H1 (cell line): ENCODE results near the gene RB1. TPM values are rescaled to one million over a fixed set of nuclear protein-coding genes. Genes with fewer than 3 reads are reported as not detected.

Experiments
- CTCF ChIA-PET: fragments of 300-600 bp; sonication (Branson Sonifier 250); formaldehyde crosslinking; loops from one replicate; lab custom pipeline; 2021; ENCODE audit not compliant: partially characterized antibody; lab: Charles Lee
- POLR2A ChIA-PET: fragments of 300-600 bp; sonication (Branson Sonifier 250); formaldehyde crosslinking; loops from one replicate; lab custom pipeline; 2021; ENCODE audit warnings: inconsistent platforms; ENCODE audit not compliant: partially characterized antibody; lab: Charles Lee
- DNase-seq, 2 experiments: peaks; one replicate each; pipeline versions ENCODE4 v3.0.0 to v3.0.0-alpha.2; 2010 to 2022; ENCODE audit warnings: low spot score in 2 of 2, low read depth in 1 of 2, mixed read lengths in 1 of 2
- FAIRE-seq: peaks from 2 replicates; lab custom pipeline; 2011; peaks lifted over from hg19 to GRCh38; lab: Jason Lieb, UNC
- H2AFZ ChIP-seq: 2 replicates; pipeline ENCODE4 v1.8.1; 2012; ENCODE audit warnings: low read length, inconsistent platforms
- H2AK5ac ChIP-seq: 2 replicates; pipeline ENCODE4 v1.6.1; 2013; ENCODE audit warnings: low read depth, low read length
- H2BK120ac ChIP-seq: replicated peaks from 2 replicates; pipeline ENCODE3; 2013; ENCODE audit warnings: low read depth, low read length, inconsistent platforms
- H2BK12ac ChIP-seq: 2 replicates; pipeline ENCODE4 v1.6.1; 2013; ENCODE audit warnings: low read depth, low read length
- H2BK15ac ChIP-seq: 2 replicates; pipeline ENCODE4 v1.6.1; 2013; ENCODE audit warnings: low read length
- H2BK20ac ChIP-seq: 2 replicates; pipeline ENCODE4 v1.6.1; 2013; ENCODE audit warnings: low read length
- H2BK5ac ChIP-seq: 2 replicates; pipeline ENCODE4 v1.6.1; 2013; ENCODE audit warnings: low read depth, low read length
- H3K14ac ChIP-seq: 2 replicates; pipeline ENCODE4 v1.6.1; 2013; ENCODE audit warnings: inconsistent platforms; ENCODE audit not compliant: insufficient read length
- H3K18ac ChIP-seq: 2 replicates; pipeline ENCODE4 v1.6.1; 2013; ENCODE audit warnings: low read length; ENCODE audit errors: extremely low read depth
- H3K23ac ChIP-seq: 2 replicates; pipeline ENCODE4 v1.6.1; 2013; ENCODE audit warnings: inconsistent platforms; ENCODE audit not compliant: insufficient read length
- H3K23me2 ChIP-seq: 2 replicates; pipeline ENCODE4 v1.6.1; 2013; ENCODE audit warnings: low read depth, low read length
- H3K27ac ChIP-seq: 2 replicates; pipeline ENCODE4 v1.6.1; 2011; ENCODE audit warnings: low read depth, low read length, inconsistent platforms
- H3K27me3 ChIP-seq, 4 experiments: replicated peaks in 1 of 4; 1 replicate in 1 of 4; 2 replicates in 3 of 4; pipeline versions ENCODE4 v1.6.1 to v1.8.1; 2011 to 2013; ENCODE audit warnings: low read length in 3 of 4, mild to moderate bottlenecking in 3 of 4, inconsistent platforms in 2 of 4, mixed read lengths in 2 of 4, moderate library complexity in 1 of 4; ENCODE audit not compliant: control insufficient read depth in 3 of 4, insufficient read depth in 3 of 4; ENCODE audit errors: extremely low read depth in 1 of 4
- H3K36me3 ChIP-seq, 4 experiments: 2 replicates each; pipeline versions ENCODE4 v1.6.1 to v1.8.1; 2011 to 2013; ENCODE audit warnings: mild to moderate bottlenecking in 4 of 4, low read length in 3 of 4, moderate library complexity in 2 of 4, control low read depth in 1 of 4, inconsistent platforms in 1 of 4; ENCODE audit not compliant: insufficient read depth in 4 of 4, control insufficient read depth in 2 of 4
- H3K4ac ChIP-seq: replicated peaks from 2 replicates; pipeline ENCODE3; 2013; ENCODE audit warnings: low read length, low read depth, mixed read lengths, inconsistent platforms; ENCODE audit not compliant: insufficient read length
- H3K4me1 ChIP-seq, 4 experiments: replicated peaks in 1 of 4; 1 replicate in 1 of 4; 2 replicates in 3 of 4; pipeline versions ENCODE4 v1.6.1 to v1.8.1; 2011 to 2013; ENCODE audit warnings: low read length in 3 of 4, inconsistent platforms in 2 of 4, mixed read lengths in 1 of 4; ENCODE audit not compliant: insufficient read depth in 4 of 4, control insufficient read depth in 3 of 4
- H3K4me2 ChIP-seq, 2 experiments: 2 replicates each; pipeline versions ENCODE4 v1.6.1 to v1.8.1; 2011 to 2013; ENCODE audit warnings: low read depth in 2 of 2, low read length in 2 of 2, control low read depth in 1 of 2, inconsistent platforms in 1 of 2, mild to moderate bottlenecking in 1 of 2; ENCODE audit not compliant: insufficient read depth in 1 of 2
- H3K4me3 ChIP-seq, 4 experiments: fragments of 200-600, 300-600 bp in 1 of 4; sonication (generic), shearing (Covaris generic), sonication (Bioruptor Twin) in 1 of 4; 2 replicates each; pipeline versions ENCODE4 v1.5.1 to v1.8.1; 2011 to 2016; ENCODE audit warnings: low read length in 4 of 4, low read depth in 3 of 4, control low read depth in 2 of 4, inconsistent platforms in 2 of 4, mild to moderate bottlenecking in 2 of 4, mixed read lengths in 1 of 4, moderate library complexity in 1 of 4; ENCODE audit not compliant: insufficient read depth in 2 of 4; ENCODE audit errors: extremely low read depth in 1 of 4
- H3K56ac ChIP-seq: replicated peaks from 2 replicates; pipeline ENCODE3; 2013; ENCODE audit warnings: low read depth, mild to moderate bottlenecking, mixed read lengths, low read length, inconsistent platforms; ENCODE audit not compliant: insufficient read length
- H3K79me1 ChIP-seq: 2 replicates; pipeline ENCODE4 v1.6.1; 2013; ENCODE audit warnings: low read depth, low read length, control low read depth
- H3K79me2 ChIP-seq, 2 experiments: 2 replicates each; pipeline versions ENCODE4 v1.6.1 to v1.8.1; 2012 to 2013; ENCODE audit warnings: low read length in 2 of 2, mild to moderate bottlenecking in 2 of 2, inconsistent platforms in 1 of 2; ENCODE audit not compliant: insufficient read depth in 2 of 2, control insufficient read depth in 1 of 2
- H3K9ac ChIP-seq, 4 experiments: replicated peaks in 1 of 4; 1 replicate in 1 of 4; 2 replicates in 3 of 4; pipeline versions ENCODE4 v1.6.1 to v1.8.1; 2011 to 2013; ENCODE audit warnings: low read depth in 3 of 4, low read length in 3 of 4, control low read depth in 2 of 4, mild to moderate bottlenecking in 2 of 4, moderate library complexity in 2 of 4, inconsistent platforms in 1 of 4; ENCODE audit errors: extremely low read depth in 1 of 4
- H3K9me3 ChIP-seq, 2 experiments: 2 replicates each; pipeline versions ENCODE4 v1.6.1 to v1.8.1; 2012 to 2013; ENCODE audit warnings: mild to moderate bottlenecking in 2 of 2, moderate library complexity in 2 of 2, control low read depth in 1 of 2, inconsistent platforms in 1 of 2, low read depth in 1 of 2, low read length in 1 of 2, mixed read lengths in 1 of 2; ENCODE audit not compliant: insufficient read depth in 2 of 2
- H4K20me1 ChIP-seq, 2 experiments: replicated peaks in 1 of 2; 2 replicates each; pipeline versions ENCODE3 to v1.8.1; 2011 to 2013; ENCODE audit warnings: inconsistent platforms in 2 of 2, low read length in 2 of 2, mild to moderate bottlenecking in 1 of 2; ENCODE audit not compliant: insufficient read depth in 2 of 2, control insufficient read depth in 1 of 2
- H4K5ac ChIP-seq: 2 replicates; pipeline ENCODE4 v1.6.1; 2013; ENCODE audit warnings: low read length, low read depth, mixed read lengths, inconsistent platforms; ENCODE audit not compliant: insufficient read length
- H4K8ac ChIP-seq: 2 replicates; pipeline ENCODE4 v1.8.0; 2013; ENCODE audit warnings: mild to moderate bottlenecking, moderate library complexity, low read length, inconsistent platforms; ENCODE audit not compliant: insufficient read depth; ENCODE audit errors: extremely low read depth
- H4K91ac ChIP-seq: replicated peaks from 2 replicates; pipeline ENCODE3; 2013; ENCODE audit warnings: low read length, mixed read lengths, inconsistent platforms; ENCODE audit not compliant: insufficient read length
- POU5F1 ChIP-seq: IDR thresholded peaks from 2 replicates; pipeline ENCODE4 v1.6.1; 2011; ENCODE audit warnings: low read depth, mild to moderate bottlenecking, low read length, moderate library complexity
- RFX5 ChIP-seq: IDR thresholded peaks from 2 replicates; pipeline ENCODE4 v1.6.1; 2011; ENCODE audit warnings: low read depth, low read length, improper control_type of control experiment, borderline replicate concordance
- SUZ12 ChIP-seq: fragments of 200-600 bp; sonication (generic); IDR thresholded peaks from 2 replicates; pipeline ENCODE4 v1.6.1; 2012; ENCODE audit warnings: mild to moderate bottlenecking, inconsistent platforms, low read length, moderate library complexity, mixed read lengths
- TAF1 ChIP-seq: IDR thresholded peaks from 2 replicates; pipeline ENCODE4 v1.6.1; 2011; ENCODE audit warnings: mild to moderate bottlenecking, low read depth, low read length
- TBP ChIP-seq: IDR thresholded peaks from 2 replicates; pipeline ENCODE4 v1.6.1; 2011; ENCODE audit warnings: low read depth, low read length, improper control_type of control experiment
- TCF12 ChIP-seq: IDR thresholded peaks from 2 replicates; pipeline ENCODE4 v1.6.1; 2011; ENCODE audit warnings: low read depth, mild to moderate bottlenecking, low read length
- WGBS, 2 experiments: shearing (Covaris generic) in 1 of 2; methylation state at CpG; one replicate each; pipeline versions ENCODE4 v1.1.6 to v1.1.7; 2013 to 2015; ENCODE audit warnings: low lambda C conversion rate in 2 of 2, mixed read lengths in 2 of 2, inconsistent platforms in 1 of 2, low coverage in 1 of 2, missing lambda C conversion rate in 1 of 2; ENCODE audit not compliant: insufficient replicate concordance in 2 of 2, insufficient coverage in 1 of 2, insufficient read length in 1 of 2; ENCODE audit errors: extremely low coverage in 1 of 2, missing lambda C conversion rate in 1 of 2; 5-methylcytosine and 5-hydroxymethylcytosine counted together
- polyA plus RNA-seq, 7 experiments: library from polyadenylated mRNA; depleted of rRNA in 3 of 7; stranded (reverse) in 5 of 7; unstranded in 2 of 7; fragments of >200 nt in 5 of 7; fragments of 200-250 nt in 2 of 7; gene quantifications; 1 replicate in 5 of 7; 2 replicates in 1 of 7; 4 replicates in 1 of 7; pipeline versions ENCODE4 v1.2.1 to v1.2.3, GENCODE V29; 2011 to 2013; ENCODE audit warnings: missing spikeins in 2 of 7, mixed read lengths in 2 of 7
- total RNA-seq: library from RNA; stranded (reverse); fragmentation: NEBNext Ultra II Directional; extraction: Animal tissue kit (Norgen Biotek cat#: 25700); gene quantifications from 2 replicates; pipeline ENCODE4 v1.2.1, GENCODE V29; 2021
- TF ChIP-seq, protein P1 (sequence below): IDR thresholded peaks from 2 replicates; pipeline ENCODE4 v1.6.1; 2011; ENCODE audit warnings: low read length, improper control_type of control experiment

Gene RB1
- total and polyA plus RNA-seq, 2 of the 8 experiments (the other 6 are each of a cell fraction or from before 2014, with no cell fraction given): 4.1 to 17.5 TPM

DNA sequence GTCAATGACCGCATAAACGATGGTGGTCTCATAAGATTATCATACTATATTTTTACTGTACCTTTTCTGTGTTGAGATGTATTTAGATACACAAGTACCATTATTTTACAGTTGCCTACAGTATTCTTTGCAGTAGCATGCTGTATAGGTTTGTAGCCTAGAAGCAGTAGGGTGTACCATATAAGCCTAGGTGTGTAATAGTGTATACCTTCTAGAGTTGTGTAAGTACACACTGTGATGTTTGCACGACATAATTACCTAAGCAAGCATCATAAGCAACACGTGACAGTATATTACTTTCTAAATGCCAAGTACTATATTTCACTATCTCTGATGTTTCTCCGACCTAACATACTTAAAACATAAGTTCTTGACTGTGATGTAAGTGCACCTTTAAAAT lies 106.6 kb downstream of the RB1 start:
- H3K4me3 ChIP-seq: no peak overlapping the region
- no peaks in the 10 kb centered on the region for H3K36me3 ChIP-seq
- no peaks in the 10 kb centered on the region for H3K79me1 ChIP-seq
- H2BK120ac ChIP-seq: no peak overlapping the region
- H4K5ac ChIP-seq: no peak overlapping the region
- H2AK5ac ChIP-seq: no peak overlapping the region
- H3K18ac ChIP-seq: no peak overlapping the region
- no peak overlapping the region for H2BK20ac ChIP-seq
- H3K4me1 ChIP-seq: peaks cover 3 to 4% (median 3%) of the 10 kb centered on the region in 4 experiments; a peak in 4 of 7 replicates
- no peak overlapping the region for H3K4ac ChIP-seq
- no peak overlapping the region for H3K27ac ChIP-seq
- 92% methylated on average over 5 of the region's 5 CpGs; no CpG with 5 or more reads in 1 of the 2 experiments for WGBS, 2 experiments
- no peak overlapping the region for H3K4me2 ChIP-seq
- no peaks in the 10 kb centered on the region for H3K79me2 ChIP-seq
- H3K9me3 ChIP-seq: no peaks in the 10 kb centered on the region
- no peaks in the 10 kb centered on the region for H3K27me3 ChIP-seq
- H4K91ac ChIP-seq: no peak overlapping the region
- no peak overlapping the region for H3K14ac ChIP-seq
- no peaks in the 10 kb centered on the region for H3K23me2 ChIP-seq
- H2BK12ac ChIP-seq: no peak overlapping the region
- H3K23ac ChIP-seq: no peak overlapping the region
- FAIRE-seq (no peak), DNase-seq (no peak)
- POLR2A ChIA-PET: no interaction called here
- H2AFZ ChIP-seq: no peak overlapping the region
- TF ChIP-seq TAF1 (no peak), TCF12 (no peak), POU5F1 (no peak), RFX5 (no peak), SUZ12 (no peak), TBP (no peak)
- TF ChIP-seq, protein P1, sequence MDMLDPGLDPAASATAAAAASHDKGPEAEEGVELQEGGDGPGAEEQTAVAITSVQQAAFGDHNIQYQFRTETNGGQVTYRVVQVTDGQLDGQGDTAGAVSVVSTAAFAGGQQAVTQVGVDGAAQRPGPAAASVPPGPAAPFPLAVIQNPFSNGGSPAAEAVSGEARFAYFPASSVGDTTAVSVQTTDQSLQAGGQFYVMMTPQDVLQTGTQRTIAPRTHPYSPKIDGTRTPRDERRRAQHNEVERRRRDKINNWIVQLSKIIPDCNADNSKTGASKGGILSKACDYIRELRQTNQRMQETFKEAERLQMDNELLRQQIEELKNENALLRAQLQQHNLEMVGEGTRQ: no peak
- no peak overlapping the region for H2BK15ac ChIP-seq
- no peaks in the 10 kb centered on the region for H4K20me1 ChIP-seq
- no peak overlapping the region for H3K56ac ChIP-seq
- no peak overlapping the region for H4K8ac ChIP-seq
- H2BK5ac ChIP-seq: no peak overlapping the region
- CTCF ChIA-PET: no interaction called here
- H3K9ac ChIP-seq: no peak overlapping the region
